ENCODE results near the gene SRA1. TPM values are rescaled to one million over a fixed set of nuclear protein-coding genes. Genes with fewer than 3 reads are reported as not detected.

SRA1 gene
- total RNA-seq, 2 donors from 2014 or later, result 24.5 to 34.1 TPM

DNA sequence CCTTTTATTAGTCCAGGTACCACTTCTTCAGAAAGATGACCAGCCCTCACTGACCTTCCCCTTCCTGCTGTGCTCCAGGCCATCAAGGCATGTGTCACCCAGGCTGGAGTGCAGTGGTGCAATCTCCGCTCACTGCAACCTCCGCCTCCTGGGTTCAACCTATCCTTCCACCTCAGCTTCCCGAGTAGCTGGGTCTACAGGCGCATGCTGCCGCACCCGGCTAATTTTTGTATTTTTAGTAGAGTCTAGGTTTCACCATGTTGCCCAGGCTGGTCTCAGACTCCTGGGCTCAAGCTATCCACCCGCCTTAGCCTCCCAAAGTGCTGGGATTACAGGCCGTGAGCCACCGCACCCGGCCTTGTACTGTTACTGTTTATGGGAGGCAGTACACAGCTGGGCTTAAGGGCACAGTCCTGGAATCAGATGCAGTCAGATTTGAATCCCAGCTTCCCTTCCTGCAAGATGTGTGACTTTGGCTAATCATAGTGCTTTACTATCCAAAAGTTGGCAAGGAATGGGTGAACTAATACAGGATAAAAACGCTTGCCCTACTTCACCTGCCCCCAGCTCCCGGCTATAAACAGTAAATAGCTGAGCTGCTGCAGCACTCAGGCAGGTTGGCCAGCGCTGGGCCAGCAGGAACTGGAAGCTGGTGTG is 10.3 kb downstream of the SRA1 start:
- TF ChIP-seq, protein P1, sequence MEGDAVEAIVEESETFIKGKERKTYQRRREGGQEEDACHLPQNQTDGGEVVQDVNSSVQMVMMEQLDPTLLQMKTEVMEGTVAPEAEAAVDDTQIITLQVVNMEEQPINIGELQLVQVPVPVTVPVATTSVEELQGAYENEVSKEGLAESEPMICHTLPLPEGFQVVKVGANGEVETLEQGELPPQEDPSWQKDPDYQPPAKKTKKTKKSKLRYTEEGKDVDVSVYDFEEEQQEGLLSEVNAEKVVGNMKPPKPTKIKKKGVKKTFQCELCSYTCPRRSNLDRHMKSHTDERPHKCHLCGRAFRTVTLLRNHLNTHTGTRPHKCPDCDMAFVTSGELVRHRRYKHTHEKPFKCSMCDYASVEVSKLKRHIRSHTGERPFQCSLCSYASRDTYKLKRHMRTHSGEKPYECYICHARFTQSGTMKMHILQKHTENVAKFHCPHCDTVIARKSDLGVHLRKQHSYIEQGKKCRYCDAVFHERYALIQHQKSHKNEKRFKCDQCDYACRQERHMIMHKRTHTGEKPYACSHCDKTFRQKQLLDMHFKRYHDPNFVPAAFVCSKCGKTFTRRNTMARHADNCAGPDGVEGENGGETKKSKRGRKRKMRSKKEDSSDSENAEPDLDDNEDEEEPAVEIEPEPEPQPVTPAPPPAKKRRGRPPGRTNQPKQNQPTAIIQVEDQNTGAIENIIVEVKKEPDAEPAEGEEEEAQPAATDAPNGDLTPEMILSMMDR (IDR thresholded peaks at IDR 0.05), result no peak
- DNase-seq, result peak; percentile 41
- Histone ChIP-seq H3K36me3 (peaks cover 12% of the 10 kb centered on the region), H3K4me1 (peaks cover 22% of the 10 kb centered on the region), H3K4me3 (no peak overlapping the region), H3K27me3 (no peaks in the 10 kb centered on the region), H3K27ac (peak overlapping the region; percentile 93), H3K9ac (ENCODE audit: low read depth in 2 of 2, low read length in 2 of 2) (peak overlapping the region; percentile 46 to 89), H3K9me3 (no peaks in the 10 kb centered on the region)
- intact Hi-C loops (cut with DNase I), result loop anchor here (10.0 kb wide), 2 partner anchors 158 to 172 kb away; partner anchors contain the start of gene ZMAT2

DNA sequence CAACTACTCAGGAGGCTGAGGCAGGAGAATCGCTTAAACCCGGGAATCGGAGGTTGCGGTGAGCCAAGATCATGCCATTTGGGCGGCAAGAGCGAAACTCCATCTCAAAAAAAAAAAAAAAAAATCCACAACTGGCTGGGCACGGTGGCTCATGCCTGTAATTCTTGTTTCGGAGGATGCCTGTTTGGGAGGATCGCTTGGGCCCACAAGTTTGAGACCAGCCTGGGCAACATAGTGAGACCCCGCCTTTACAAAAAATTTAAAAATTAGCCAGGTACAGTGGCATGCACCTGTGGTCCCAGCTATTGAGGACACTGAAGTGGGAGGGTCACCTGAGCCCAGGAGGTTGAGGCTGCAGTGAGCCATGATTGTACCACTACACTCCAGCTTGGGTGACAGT is 11.7 kb downstream of the SRA1 start:
- Histone ChIP-seq H3K9me3 (no peaks in the 10 kb centered on the region), H3K27ac (no peak overlapping the region), H3K36me3 (peaks cover 3% of the 10 kb centered on the region), H3K4me3 (no peak overlapping the region), H3K27me3 (no peaks in the 10 kb centered on the region), H3K4me1 (peaks cover 22% of the 10 kb centered on the region), H3K9ac (ENCODE audit: low read depth in 2 of 2, low read length in 2 of 2) (no peak overlapping the region)
- DNase-seq, result no peak
- TF ChIP-seq, protein P1 (IDR thresholded peaks at IDR 0.05), result no peak
- intact Hi-C loops (cut with DNase I), result loop anchor here (10.0 kb wide), 2 partner anchors 159 to 171 kb away; partner anchors contain the start of gene ZMAT2

DNA sequence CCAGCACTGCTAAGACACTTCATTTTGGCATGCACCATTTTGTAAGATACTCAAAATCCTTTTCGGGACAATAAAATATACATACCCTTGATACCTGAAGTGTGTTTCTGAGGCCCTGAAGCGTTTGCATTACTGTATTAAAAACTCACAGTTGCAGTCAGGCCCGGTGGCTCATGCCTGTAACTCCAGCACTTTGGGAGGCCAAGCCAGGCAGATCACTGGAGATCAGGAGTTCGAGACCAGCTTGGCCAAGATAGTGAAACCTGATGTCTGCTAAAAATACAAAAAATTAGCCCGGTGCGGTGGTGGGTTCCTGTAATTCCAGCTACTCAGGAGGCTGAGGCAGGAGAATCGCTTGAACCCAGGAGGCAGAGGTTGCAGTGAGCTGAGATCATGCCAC is 12.3 kb downstream of the SRA1 start:
- TF ChIP-seq, protein P1 (IDR thresholded peaks at IDR 0.05), result no peak
- Histone ChIP-seq H3K9me3 (no peaks in the 10 kb centered on the region), H3K4me3 (no peak overlapping the region), H3K27me3 (no peaks in the 10 kb centered on the region), H3K36me3 (peaks cover 9% of the 10 kb centered on the region), H3K9ac (ENCODE audit: low read depth in 2 of 2, low read length in 2 of 2) (no peak overlapping the region), H3K4me1 (peaks cover 22% of the 10 kb centered on the region), H3K27ac (no peak overlapping the region)
- DNase-seq, result no peak
- intact Hi-C loops (cut with DNase I), result loop anchor here (10.0 kb wide), 2 partner anchors 160 to 170 kb away; partner anchors contain the start of gene ZMAT2

DNA sequence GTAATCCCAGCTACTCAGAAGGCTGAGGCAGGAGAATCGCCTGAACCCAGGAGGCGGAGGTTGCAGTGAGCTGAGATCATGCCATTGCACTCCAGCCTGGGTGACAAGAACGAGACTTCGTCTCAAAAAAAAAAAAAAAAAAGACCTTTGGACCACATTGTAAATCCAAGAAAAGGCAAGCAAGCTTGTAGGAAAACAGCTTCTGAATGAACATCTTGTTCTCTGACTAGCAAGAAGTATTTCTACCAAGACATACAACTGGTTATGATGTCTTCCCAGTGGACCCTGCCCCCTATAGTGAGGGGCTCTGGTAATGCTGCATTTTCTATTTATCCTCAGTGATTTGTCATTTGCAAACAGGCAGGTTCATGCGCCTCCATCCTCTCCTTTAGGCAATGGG is 14.3 kb downstream of the SRA1 start:
- TF ChIP-seq, protein P1 (IDR thresholded peaks at IDR 0.05), result no peak
- Histone ChIP-seq H3K27me3 (no peaks in the 10 kb centered on the region), H3K27ac (no peak overlapping the region), H3K36me3 (peaks cover 11% of the 10 kb centered on the region), H3K9ac (ENCODE audit: low read depth in 2 of 2, low read length in 2 of 2) (no peak overlapping the region), H3K4me3 (no peak overlapping the region), H3K9me3 (no peaks in the 10 kb centered on the region), H3K4me1 (peaks cover 6% of the 10 kb centered on the region)
- intact Hi-C loops (cut with DNase I), result loop anchor here (10.0 kb wide), 2 partner anchors 162 to 168 kb away; partner anchors contain the start of gene ZMAT2
- no peak for DNase-seq

DNA sequence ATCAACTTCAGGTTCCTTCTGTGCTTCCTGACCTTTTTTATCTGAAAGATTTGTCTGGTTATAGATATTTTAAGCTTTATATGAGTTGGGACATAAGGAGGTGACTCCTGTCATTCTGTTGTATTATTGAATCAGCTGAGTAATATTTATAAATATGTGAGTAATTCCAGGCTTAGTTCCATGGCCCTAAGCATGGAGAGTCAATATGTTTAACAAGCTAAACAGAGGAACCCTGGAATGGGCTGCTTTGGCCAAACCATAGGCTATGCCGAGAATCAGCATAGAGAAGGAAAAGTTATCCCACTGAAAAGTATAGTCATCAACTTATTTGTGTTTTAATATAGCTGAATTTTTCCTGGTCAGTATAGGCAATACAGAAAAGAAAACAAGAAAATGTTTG is 17.0 kb downstream of the SRA1 start:
- TF ChIP-seq, protein P1 (IDR thresholded peaks at IDR 0.05), result no peak
- Histone ChIP-seq H3K4me1 (no peaks in the 10 kb centered on the region), H3K9ac (ENCODE audit: low read depth in 2 of 2, low read length in 2 of 2) (no peak overlapping the region), H3K27ac (no peak overlapping the region), H3K27me3 (no peaks in the 10 kb centered on the region), H3K9me3 (no peaks in the 10 kb centered on the region), H3K4me3 (no peak overlapping the region), H3K36me3 (peaks cover 15% of the 10 kb centered on the region)
- intact Hi-C loops (cut with DNase I), result loop anchor here (10.0 kb wide), 2 partner anchors 165 kb away; partner anchors contain the start of gene ZMAT2
- no peak for DNase-seq

Measured in colonic mucosa (tissue), 4 donors.